Left lung (tissue), 10 donors: ENCODE data around the gene CARMIL1. TPM values are rescaled to one million over a fixed set of nuclear protein-coding genes. Genes with fewer than 3 reads are reported as not detected.
"Not testable (repeated sequence)": the region's sequence is repeated elsewhere in the genome, so short reads cannot be mapped to it uniquely, and the experiment has no call there.

Source experiments
- ATAC-seq: fragments of 200-7000 bp; cut with Tn5 transposase; one replicate; pipeline ENCODE4 v1.9.1; 2020; ENCODE audit warnings: moderate library complexity
- DNase-seq, 4 donors: peaks; one replicate each; pipeline ENCODE4 v3.0.0-alpha.2; 2013 to 2020
- H3K27ac ChIP-seq, 2 donors: fragments of 200-600 bp; sonication (generic) in 1 of 2; one replicate each; pipeline versions ENCODE4 v1.5.0 to v1.8.0; 2020 to 2021
- H3K27me3 ChIP-seq, 2 donors: fragments of 200-600 bp; sonication (generic) in 1 of 2; one replicate each; pipeline versions ENCODE4 v1.5.0 to v1.8.0; 2020 to 2021
- H3K36me3 ChIP-seq, 2 donors: fragments of 200-600 bp; sonication (generic) in 1 of 2; one replicate each; pipeline versions ENCODE4 v1.5.0 to v1.8.0; 2020 to 2021
- H3K4me1 ChIP-seq, 2 donors: fragments of 200-600 bp; one replicate each; pipeline ENCODE4 v1.8.0; 2021
- H3K4me3 ChIP-seq, 2 donors: fragments of 200-600 bp; sonication (generic) in 1 of 2; one replicate each; pipeline versions ENCODE4 v1.5.0 to v1.8.0; 2020 to 2021; ENCODE audit warnings: mild to moderate bottlenecking in 1 of 2
- H3K9me3 ChIP-seq, 2 donors: fragments of 200-600 bp; sonication (generic) in 1 of 2; one replicate each; pipeline versions ENCODE4 v1.5.0 to v1.8.0; 2020 to 2021
- intact Hi-C, 2 donors: fragments of 100-400 bp; cut with DNase I; formaldehyde crosslinking; loops; one replicate each; pipeline versions ENCODE4 v1.11.2 to v1.14.2; 2022
- polyA plus RNA-seq, 6 donors: library from polyadenylated mRNA; unstranded; fragments of 120-200 nt; gene quantifications; one replicate each; pipeline ENCODE4 v1.2.1, GENCODE V29; 2013; ENCODE audit not compliant: insufficient read length in 6 of 6
- total RNA-seq, 2 donors: library from RNA; stranded (reverse); fragmentation: NEBNext Ultra II Directional; extraction: Animal tissue kit (Norgen Biotek cat#: 25700); gene quantifications; one replicate each; pipeline ENCODE4 v1.2.1, GENCODE V29; 2021
- TF ChIP-seq, protein P1 (sequence below), 2 donors: fragments of 200-600 bp; sonication (generic) in 1 of 2; IDR thresholded peaks; one replicate each; pipeline versions ENCODE4 v1.5.0 to v1.8.0; 2021; ENCODE audit warnings: antibody characterized with exemption in 2 of 2
- donor health status: DM: no; HTN: yes; CAD: no.
- donor health status: DM: no; HTN: no; CAD: no.

CARMIL1 gene
- total and polyA plus RNA-seq, 8 donors, result 16.4 to 32.8 (median 27.4) TPM

- intact Hi-C loops, result no loop called here
- Histone ChIP-seq H3K4me1 (peaks cover 0 to 8% of the 10 kb centered on the region in 2 donors), H3K27ac (no peak overlapping the region), H3K27me3 (no peaks in the 10 kb centered on the region), H3K36me3 (no peaks in the 10 kb centered on the region), H3K9me3 (peaks cover 0 to 9% of the 10 kb centered on the region in 2 donors), H3K4me3 (no peak overlapping the region)
- ATAC-seq (no peak), DNase-seq (no peak)
- TF ChIP-seq, protein P1, sequence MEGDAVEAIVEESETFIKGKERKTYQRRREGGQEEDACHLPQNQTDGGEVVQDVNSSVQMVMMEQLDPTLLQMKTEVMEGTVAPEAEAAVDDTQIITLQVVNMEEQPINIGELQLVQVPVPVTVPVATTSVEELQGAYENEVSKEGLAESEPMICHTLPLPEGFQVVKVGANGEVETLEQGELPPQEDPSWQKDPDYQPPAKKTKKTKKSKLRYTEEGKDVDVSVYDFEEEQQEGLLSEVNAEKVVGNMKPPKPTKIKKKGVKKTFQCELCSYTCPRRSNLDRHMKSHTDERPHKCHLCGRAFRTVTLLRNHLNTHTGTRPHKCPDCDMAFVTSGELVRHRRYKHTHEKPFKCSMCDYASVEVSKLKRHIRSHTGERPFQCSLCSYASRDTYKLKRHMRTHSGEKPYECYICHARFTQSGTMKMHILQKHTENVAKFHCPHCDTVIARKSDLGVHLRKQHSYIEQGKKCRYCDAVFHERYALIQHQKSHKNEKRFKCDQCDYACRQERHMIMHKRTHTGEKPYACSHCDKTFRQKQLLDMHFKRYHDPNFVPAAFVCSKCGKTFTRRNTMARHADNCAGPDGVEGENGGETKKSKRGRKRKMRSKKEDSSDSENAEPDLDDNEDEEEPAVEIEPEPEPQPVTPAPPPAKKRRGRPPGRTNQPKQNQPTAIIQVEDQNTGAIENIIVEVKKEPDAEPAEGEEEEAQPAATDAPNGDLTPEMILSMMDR (IDR thresholded peaks at IDR 0.05), result no peak
Observed at GRCh38 chr6:25442898-25443297, 163.7 kb downstream of the CARMIL1 start.

DNA sequence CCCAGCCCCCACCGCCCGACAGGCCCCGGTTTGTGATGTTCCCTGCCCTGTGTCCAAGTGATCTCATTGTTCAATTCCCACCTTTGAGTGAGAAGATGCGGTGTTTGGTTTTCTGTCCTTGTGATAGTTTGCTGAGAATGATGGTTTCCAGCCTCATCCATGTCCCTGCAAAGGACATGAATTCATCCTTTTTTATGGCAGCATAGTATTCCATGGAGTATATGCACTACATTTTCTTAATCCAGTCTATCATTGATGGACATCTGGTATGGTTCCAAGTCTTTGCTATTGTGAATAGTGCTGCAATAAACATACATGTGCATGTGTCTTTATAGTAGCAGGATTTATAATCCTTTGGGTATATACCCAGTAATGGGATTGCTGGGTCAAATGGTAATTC lies 165.3 kb downstream of the CARMIL1 start:
- H3K27me3 ChIP-seq, H3K36me3 ChIP-seq, H3K9me3 ChIP-seq, intact Hi-C loops, H3K4me3 ChIP-seq, H3K27ac ChIP-seq, H3K4me1 ChIP-seq, DNase-seq, ATAC-seq: not testable (repeated sequence)

GRCh38 chr6:25446830-25447569 lies 167.8 kb downstream of the CARMIL1 start:
- H3K27me3 ChIP-seq, result no peaks in the 10 kb centered on the region
- no peak overlapping the region for H3K4me3 ChIP-seq
- H3K9me3 ChIP-seq, result peaks cover 0 to 9% of the 10 kb centered on the region in 2 donors
- no peaks in the 10 kb centered on the region for H3K36me3 ChIP-seq
- no peak for DNase-seq
- peaks cover 0 to 12% of the 10 kb centered on the region in 2 donors for H3K4me1 ChIP-seq
- TF ChIP-seq, protein P1 (IDR thresholded peaks at IDR 0.05), result no peak
- peak; percentile 23 for ATAC-seq
- intact Hi-C loops, result no loop called here
- H3K27ac ChIP-seq, result peak overlapping the region in 1 of 2 donors; percentile 20

DNA sequence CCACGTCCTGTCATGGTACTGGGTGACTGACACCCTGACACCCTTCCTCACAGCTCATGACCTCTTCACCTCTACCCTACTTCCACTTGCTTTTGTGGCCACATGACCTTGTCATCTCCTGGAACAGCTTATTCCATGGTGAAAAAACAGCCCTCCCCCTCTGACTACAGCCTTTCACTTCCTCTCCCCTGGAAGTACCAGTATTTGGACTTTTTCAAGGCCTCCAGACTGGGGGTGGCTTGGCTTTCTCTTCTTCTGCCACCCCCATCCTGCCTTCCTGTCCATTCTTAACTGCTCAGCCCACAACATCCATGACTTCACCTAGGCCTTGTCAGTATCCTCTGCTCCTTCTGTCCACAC lies 168.4 kb downstream of the CARMIL1 start:
- Histone ChIP-seq H3K36me3 (no peaks in the 10 kb centered on the region), H3K27ac (peak overlapping the region in 1 of 2 donors; percentile 20), H3K4me1 (peaks cover 0 to 14% of the 10 kb centered on the region in 2 donors), H3K9me3 (peaks cover 0 to 9% of the 10 kb centered on the region in 2 donors), H3K4me3 (no peak overlapping the region), H3K27me3 (no peaks in the 10 kb centered on the region)
- peak in 1 of 4 donors; percentile 39 for DNase-seq
- ATAC-seq, result peak; percentile 79
- TF ChIP-seq, protein P1 (IDR thresholded peaks at IDR 0.05), result no peak
- intact Hi-C loops, result no loop called here

- Histone ChIP-seq H3K36me3 (no peaks in the 10 kb centered on the region), H3K27me3 (no peaks in the 10 kb centered on the region), H3K4me1 (peaks cover 0 to 16% of the 10 kb centered on the region in 2 donors), H3K4me3 (no peak overlapping the region), H3K27ac (no peak overlapping the region), H3K9me3 (peaks cover 0 to 9% of the 10 kb centered on the region in 2 donors)
- ATAC-seq (no peak), DNase-seq (no peak)
- TF ChIP-seq, protein P1 (IDR thresholded peaks at IDR 0.05), result no peak
- intact Hi-C loops, result no loop called here
Observed at GRCh38 chr6:25448965-25449538, 169.9 kb downstream of the CARMIL1 start.
